Left ventricle myocardium superior (tissue), 1 donor: Measurements from ENCODE around the gene USF2. TPM values are rescaled to one million over a fixed set of nuclear protein-coding genes. Genes with fewer than 3 reads are reported as not detected.
"Not testable (repeated sequence)": the region's sequence is repeated elsewhere in the genome, so short reads cannot be mapped to it uniquely, and the experiment has no call there.

Experiments
- ATAC-seq: fragments of 200-7000 bp; cut with Tn5 transposase; one replicate; pipeline ENCODE4 v1.9.1; 2020; ENCODE audit warnings: mild to moderate bottlenecking, moderate library complexity
- DNase-seq: peaks from one replicate; pipeline ENCODE4 v3.0.0-alpha.2; 2020
- intact Hi-C: fragments of 100-400 bp; cut with micrococcal nuclease; formaldehyde crosslinking; loops from one replicate; pipeline ENCODE4 v1.11.0; 2022
- total RNA-seq: library from RNA; stranded (reverse); fragmentation: NEBNext Ultra II Directional; extraction: Animal tissue kit (Norgen Biotek cat#: 25700); gene quantifications from one replicate; pipeline ENCODE4 v1.2.1, GENCODE V29; 2021
- donor health status: DM: no; HTN: yes; CAD: no; lungs with severe emphysema.

The USF2 gene
- total RNA-seq, 1 donor from 2014 or later: 170 TPM

DNA sequence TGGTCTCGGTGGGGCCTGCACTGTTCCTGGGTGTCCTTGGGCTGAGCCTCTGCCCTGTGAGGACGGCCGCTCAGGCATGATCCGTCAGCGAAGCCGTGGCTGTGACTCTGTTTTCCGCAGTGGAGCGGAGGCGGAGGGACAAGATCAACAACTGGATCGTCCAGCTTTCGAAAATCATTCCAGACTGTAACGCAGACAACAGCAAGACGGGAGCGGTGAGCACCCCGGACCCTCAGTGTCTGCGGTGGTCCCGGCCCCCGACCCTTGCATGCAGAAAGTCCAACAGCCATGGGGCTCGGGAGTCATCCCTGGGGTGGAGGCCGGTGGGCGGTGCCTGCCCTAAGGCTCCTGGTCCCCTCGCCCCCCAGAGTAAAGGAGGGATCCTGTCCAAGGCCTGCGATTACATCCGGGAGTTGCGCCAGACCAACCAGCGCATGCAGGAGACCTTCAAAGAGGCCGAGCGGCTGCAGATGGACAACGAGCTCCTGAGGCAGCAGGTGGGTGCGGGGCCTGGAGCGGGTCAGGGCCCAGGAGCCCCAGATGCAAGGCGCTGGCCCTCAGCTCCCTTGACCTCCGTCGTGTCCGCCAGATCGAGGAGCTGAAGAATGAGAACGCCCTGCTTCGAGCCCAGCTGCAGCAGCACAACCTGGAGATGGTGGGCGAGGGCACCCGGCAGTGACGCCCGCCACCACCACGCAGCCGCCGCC lies 10.0 kb downstream of the USF2 start:
- intact Hi-C loops: no loop called here
- ATAC-seq: no peak
- no peak for DNase-seq

DNA sequence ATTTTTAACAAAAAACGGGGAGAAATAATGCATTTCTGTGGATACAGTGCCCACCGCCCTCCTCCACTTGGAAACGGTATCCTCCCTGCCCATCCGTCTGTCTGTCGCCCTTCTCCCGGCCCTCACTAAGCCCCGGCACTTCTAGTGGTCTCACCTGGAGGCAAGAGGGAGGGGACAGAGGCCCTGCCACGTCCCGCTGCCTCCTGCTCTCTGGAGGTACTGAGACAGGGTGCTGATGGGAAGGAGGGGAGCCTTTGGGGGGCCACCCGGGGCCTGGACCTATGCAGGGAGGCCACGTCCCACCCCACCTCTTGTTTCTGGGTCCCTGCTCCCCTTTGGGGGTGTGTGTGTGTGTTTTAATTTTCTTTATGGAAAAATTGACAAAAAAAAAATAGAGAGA lies 10.6 kb downstream of the USF2 start:
- intact Hi-C loops: no loop called here
- no peak for ATAC-seq
- no peak for DNase-seq

DNA sequence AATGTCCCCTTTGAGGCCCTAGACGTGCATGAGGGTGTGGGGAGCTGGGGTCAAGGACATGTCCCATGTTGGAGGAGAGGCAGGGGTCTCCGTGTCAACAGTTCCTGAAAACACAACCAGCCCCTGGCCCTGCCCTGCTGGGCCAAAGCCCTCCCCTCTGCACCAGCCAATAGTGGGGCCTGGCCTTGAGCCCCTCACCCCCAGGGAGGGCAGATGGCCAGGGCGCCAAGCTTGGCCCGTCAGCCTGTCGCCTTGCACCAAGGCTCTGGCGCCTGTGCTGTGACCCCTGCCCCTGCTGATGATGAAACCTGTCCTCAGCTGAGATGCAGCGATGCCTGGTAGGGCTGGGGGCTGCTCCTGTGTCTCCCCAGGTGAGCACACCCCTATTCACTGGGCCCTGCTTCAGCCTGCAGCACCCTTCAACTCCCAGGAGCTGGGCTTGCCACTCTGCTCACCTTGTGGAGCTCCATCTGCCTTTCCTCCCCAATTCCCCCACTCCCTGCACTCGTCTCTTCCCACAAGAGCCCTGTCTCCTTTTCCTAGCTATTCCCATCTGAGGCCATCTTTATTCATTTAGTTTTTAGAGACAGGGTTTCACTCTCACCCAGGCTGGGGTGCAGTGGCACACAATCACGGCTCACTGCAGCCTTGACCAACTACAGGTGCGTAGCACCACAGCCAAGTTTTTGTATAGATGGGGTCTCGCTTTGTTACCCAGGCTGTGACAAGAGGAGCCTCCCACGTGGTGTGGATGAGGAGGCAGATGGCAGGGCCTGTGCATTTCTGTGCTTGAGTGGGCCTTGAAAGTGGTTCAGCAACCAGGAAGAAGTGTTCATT lies 11.4 kb downstream of the USF2 start:
- ATAC-seq: no peak
- intact Hi-C loops: no loop called here
- DNase-seq: no peak

DNA sequence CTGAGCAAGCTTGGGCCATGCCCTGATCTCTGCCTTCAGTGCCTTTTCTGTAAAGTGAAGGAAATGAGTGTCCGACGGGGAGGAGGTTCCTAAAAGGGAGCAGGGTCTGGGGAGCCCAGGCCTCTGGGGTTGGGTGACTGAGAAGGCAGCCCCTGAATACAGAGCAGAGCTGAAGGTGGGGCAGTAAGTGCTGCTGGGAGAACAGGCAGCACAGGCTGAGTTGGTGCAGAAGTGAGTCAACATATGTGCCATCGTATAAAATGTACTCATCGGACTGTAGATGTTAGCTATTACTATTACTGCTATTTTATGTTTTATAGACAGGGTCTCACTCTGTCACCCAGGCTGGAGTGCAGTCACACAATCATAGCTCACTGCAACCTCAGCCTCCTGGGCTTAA lies 12.5 kb downstream of the USF2 start:
- ATAC-seq (no peak), DNase-seq (no peak)
- intact Hi-C loops: no loop called here

DNA sequence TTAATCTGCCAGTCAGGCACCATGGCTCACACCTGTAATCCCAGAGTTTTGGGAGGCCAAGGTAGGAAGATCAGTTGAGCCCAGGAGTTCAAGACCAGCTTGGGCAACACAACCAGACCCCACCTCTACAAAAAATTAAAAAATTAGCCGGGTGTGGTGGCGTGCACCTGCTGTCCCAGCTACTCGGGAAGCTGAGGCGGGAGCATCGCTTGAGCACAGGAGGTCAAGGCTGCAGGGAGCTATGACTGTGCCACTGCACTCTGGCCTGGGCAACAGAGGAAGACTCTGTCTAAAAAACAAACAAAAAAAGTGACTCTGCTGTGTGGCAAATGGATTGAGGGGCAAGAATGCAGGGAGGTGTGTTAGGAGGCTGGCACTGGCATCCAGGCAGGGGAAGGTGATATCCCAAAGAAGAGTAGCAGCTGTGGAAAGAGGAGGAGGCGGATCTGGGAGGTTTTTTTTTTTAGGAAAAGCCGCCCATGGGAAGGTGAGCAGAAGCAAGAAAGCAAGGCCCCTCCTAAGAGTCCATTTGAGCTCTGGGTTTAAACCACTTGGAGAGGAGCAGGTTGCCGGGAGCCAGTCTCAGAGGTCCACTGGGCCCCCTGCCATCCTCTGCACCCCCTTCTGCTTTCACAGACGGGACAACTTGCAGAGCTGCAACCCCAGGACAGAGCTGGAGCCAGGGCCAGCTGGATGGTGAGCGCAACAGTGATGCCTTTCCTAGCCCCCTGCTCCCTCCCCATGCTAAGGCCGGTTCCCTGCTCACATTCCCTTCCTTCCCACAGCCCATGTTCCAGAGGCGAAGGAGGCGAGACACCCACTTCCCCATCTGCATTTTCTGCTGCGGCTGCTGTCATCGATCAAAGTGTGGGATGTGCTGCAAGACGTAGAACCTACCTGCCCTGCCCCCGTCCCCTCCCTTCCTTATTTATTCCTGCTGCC lies 15.7 kb downstream of the USF2 start:
- DNase-seq (no peak), ATAC-seq (no peak)
- intact Hi-C loops: no loop called here

DNA sequence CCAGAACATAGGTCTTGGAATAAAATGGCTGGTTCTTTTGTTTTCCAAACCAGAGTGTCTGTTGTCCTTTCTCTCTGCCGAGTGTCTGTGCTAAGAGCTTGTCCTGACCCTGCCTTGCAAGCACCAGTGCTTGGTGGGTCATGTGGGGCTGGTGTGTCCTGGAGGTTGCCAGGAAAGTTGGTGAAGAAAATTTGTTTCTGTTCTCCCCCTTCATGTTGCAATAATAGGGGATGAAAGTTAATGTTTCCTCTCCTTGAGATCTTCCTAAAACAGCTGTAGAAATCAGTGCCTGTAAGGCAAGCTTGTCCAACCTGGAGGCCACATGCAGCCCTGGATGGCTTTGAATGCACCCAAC lies 16.3 kb downstream of the USF2 start:
- DNase-seq: no peak
- ATAC-seq: no peak
- intact Hi-C loops: no loop called here

DNA sequence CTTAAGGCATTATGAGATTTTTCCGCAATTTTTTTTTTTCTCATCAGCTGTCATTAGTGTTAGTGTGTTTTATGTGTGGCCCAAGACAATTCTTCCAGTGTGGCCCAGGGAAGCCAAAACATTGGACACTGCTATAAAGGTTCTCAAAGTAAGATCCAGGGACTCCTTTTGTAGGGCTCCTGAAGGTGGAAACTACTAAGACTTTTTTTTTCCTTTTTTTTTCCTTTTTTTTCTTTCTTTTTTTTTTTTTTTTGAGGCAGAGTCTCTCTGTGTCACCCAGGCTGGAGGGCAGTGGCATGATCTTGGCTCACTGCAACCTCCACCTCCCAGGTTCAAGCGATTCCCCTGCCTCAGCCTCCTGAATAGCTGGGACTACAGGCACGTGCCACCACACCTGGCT lies 16.7 kb downstream of the USF2 start:
- ATAC-seq, intact Hi-C loops, DNase-seq: not testable (repeated sequence)

DNA sequence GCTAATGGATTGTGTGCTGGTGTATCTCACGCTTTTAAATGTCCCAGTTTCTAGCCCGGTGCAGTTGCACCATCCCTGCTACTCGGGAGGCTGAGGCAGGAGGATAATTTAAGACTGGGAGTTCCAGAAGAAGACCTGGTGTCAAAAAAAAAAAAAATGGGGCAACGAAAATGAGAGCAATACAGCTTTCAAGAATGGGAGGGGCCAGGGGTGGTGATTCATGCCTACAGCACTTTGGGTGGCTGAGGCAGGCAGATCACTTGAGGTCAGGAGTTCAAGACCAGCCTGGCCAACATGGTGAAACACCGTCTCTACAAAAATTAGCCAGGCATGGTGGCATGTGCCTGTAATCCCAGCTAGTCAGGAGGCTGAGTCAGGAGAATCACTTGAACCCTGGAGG lies 17.3 kb downstream of the USF2 start:
- intact Hi-C loops, DNase-seq, ATAC-seq: not testable (repeated sequence)

DNA sequence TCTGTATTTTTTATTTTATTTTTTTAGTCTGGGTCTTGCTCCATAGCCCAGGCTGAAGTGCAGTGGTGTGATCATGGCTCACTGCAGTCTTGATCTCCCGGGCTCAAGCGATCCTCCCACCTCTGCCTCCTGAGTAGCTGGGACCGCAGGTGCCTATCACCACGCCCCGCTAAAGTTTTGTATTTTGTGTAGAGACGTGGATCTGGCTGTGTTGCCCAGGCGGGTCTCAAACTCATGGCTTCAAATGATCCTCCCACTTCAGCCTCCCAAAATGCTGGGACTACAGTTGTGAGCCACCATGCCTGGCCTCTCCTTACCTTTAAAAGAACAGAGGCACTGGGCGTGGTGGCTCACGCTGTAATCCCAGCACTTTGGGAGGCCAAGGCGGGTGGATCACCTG lies 19.0 kb downstream of the USF2 start:
- ATAC-seq (no peak), DNase-seq (no peak)
- intact Hi-C loops: no loop called here

DNA sequence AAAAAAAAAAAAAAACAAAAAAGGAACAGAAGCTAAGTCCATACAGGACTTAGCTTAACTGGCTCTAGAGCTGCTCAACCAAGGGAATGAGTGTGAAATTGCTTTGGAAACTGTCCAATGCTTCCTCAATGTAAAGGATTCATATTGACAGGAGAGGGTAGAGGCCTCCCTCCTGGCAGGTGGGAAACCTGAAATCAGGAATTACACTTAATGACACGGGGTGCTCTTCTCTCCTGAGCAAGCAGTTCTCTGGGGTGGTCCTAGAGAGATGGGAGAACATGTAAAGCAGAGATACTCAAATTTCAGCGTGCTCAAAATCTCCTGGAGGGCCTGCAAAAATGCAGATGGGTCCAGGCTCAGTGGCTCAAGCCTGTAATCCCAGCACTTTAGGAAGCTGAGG lies 19.6 kb downstream of the USF2 start:
- DNase-seq (no peak), ATAC-seq (no peak)
- intact Hi-C loops: no loop called here

DNA sequence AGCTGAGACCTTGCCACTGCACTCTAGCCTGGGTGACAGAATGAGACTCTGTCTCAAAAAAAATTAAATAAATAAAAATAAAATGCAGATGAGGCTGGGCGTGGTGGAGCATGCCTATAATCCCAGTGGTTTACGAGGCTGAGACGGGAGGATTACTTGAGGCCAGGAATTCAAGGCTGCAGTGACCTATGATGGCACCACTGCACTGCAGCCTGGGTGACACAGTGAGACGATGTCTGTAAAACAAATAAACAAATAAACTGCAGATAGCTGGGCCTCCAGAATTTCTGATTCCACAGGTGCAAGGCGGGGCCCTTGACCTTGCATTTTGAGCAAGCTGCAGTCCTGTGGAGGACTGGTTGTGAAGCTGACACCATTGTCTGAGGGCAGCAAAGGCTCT lies 20.1 kb downstream of the USF2 start:
- DNase-seq (no peak), ATAC-seq (no peak)
- intact Hi-C loops: no loop called here

DNA sequence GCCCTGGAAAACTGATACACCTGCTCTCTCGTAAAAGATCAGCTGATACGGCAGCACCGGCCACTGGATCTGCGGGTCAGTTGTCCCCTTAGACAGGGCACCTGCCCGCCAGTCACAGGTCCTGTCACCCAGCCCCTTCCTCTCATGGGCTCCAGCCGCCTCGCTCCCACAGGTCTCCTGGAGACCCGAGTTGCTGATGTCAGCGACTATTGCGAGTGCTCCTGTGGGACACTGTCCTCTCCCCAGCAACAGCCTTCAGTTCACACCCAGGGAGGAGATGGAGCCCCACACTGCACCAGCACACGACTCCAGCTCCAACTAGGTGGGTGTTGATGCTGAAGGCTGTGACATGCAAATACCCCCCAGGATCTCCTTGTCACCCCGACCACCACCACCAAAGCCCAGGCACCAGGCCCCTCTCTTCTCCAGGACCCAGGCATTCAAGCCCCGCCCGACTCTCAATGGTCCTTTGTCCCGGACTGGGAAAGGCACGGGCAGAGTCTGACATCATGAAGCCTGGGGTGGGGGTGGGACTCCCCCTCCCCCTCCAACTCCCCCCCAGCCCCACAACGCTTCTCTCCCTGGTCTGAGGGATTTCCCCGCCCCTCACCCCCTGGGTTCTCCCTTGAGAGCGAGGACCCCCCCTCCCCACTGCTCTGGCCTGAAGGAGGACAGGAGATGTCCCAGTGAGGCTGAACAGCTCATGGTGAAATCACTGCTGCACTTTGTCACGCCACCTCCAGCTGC lies 21.8 kb downstream of the USF2 start:
- DNase-seq: no peak
- intact Hi-C loops: no loop called here
- ATAC-seq: no peak

DNA sequence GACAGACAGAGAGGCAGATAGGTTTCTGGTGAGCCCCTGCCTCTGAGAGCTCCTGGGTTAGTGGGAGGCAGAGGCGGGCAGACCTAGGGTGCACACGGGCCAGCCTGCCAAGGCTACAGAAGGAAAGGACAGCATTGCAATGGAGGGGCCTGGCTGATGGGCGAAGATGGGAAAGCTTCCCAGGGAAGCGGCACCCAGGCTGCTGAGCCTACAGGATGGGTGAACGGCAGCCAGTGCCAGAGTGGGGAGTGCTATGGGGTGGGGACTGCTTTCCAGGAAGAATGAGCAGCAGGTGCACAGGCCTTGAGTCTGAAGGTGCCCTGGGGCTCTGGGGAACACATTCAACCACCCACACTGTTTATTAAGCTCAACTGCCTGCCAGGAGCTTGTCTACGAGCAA lies 22.5 kb downstream of the USF2 start:
- DNase-seq (no peak), ATAC-seq (no peak)
- intact Hi-C loops: no loop called here

DNA sequence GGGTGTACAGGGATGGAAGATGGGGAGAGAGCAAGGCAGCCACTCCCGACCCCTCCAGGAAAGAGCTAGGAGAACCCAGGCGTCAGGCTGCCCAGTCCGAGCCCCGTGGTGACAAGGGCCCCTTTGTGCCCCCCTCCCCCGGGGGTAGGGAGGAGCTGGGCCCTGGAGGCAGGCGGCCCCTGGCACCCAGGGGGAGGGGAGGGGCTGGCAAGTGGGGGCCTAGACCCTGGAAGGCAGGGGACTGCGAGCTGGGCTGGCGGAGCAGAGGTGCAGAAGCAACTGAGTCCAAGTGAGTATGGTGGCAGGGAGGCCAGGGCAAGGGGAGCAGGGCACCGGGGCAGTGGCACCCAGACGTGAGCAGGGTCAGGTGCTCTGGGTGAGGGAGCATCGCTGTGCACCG lies 23.2 kb downstream of the USF2 start, which contains the start of gene MAG:
TSS of gene MAG (plus strand) at position 246 of the 400 bp plus-strand sequence. CDS start 3,248 bp downstream, outside the sequence.
- no peak for DNase-seq
- ATAC-seq: no peak
- intact Hi-C loops: no loop called here

DNA sequence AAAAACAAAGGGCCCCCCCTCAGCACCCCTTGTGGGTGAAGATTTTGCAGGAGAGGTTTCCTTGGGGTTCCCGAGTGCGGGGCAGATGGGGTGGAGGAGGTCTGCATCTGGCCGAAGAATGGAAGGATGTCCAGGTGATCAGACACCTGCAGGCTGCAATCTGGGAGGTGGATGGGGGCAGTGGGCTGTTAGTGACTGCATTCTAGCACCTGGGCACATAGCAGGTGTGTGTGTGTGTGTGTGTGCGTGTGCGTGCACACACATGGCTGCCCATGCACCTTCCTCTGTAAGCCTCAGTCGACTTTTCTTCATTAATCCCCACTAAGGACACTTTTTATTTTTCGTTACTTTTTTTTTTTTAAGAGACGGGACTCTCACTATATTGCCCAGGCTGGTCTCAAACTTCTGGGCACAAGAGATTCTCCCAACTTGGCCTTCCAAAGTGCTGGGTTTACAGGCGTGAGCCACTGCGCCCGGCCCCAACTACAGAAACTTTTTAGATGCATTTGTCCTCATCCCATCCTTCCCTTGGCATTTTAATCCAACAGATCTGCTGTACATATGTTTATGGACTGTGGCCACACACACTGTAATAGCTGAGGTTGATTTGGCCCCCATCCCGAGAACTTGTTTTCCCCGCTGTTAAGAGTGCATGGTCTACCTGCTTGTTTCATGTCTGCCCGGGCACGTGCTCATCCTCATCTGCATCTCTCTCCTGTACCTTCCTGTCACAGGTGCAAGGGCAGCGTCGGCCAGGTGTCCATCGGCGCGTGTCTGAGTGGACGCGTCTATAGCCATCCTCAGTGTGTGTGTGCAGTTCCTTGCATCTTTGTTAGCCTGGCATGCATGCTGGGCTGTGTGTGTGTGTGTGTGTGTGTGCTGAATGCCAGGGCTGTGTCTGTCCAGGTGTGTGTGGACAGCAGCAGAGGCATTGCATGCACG lies 23.9 kb downstream of the USF2 start:
- no peak for ATAC-seq
- intact Hi-C loops: no loop called here

DNA sequence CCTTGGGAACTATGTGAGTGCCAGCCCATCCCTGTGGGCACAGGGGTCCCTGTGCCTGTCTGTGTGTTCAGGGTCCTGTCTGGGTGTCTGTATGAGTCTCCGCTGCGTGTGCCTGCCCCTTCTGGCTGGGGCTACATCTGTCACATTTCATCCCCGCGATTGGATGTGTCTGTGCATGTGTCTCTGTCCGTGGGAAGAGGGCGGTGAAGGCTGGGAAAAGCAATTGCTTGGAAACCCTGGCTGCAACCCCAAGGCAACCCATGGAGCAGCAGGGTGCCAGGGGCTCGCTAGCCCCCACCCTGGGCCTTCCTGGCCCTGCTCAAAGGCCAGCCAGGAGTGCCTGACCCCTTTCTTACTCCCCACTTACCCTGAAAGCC lies 24.6 kb downstream of the USF2 start:
- intact Hi-C loops: no loop called here
- ATAC-seq: no peak
- DNase-seq: no peak

More for the DNA sequence above, 23.9 kb downstream of the USF2 start:
- no peak for DNase-seq

DNA sequence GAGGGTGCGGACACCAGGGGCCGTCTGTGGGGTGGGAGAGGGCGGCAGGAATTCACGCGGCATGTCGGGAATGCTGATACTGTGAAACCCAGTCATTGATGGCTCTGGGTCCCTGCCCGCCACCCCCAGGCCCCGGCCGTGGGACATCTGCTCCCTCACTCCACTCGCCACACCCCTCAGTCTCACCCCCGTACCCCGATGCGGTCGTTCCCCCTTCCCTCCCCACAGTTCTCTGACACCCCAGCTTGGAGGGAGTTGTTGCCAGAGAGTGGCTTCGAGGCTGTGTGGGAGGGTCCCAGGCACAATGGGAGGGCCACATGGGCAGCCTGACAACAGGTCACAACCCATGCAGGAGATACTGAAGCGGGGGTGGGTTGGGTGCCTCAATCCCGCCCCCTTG lies 25.0 kb downstream of the USF2 start:
- ATAC-seq (no peak), DNase-seq (no peak)
- intact Hi-C loops: no loop called here

DNA sequence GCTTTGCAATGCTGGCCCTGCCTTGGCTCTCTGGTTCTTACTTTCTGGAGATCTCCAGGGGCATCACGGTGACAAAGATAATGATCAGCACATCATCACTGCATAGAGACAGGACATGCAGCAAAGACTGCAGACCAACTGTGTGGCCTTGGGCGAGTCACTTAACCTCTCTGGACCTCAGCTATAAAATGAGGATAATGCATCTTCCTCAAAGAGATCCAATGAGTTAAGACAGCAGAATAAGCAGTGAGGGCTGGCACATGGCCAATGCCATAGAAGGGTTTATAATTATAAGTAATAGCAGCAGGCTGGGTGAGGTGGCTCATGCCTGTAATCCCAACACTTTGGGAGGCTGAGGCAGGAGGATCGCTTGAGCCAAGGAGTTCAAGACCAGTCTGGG lies 25.6 kb downstream of the USF2 start:
- DNase-seq (no peak), ATAC-seq (no peak)
- intact Hi-C loops: no loop called here
